ENCODE results near the gene KCNH8.
"Not testable (repeated sequence)": the region's sequence is repeated elsewhere in the genome, so short reads cannot be mapped to it uniquely, and the experiment has no call there.

Gene KCNH8

GRCh38 chr3:19183584-19183983 lies 35.3 kb downstream of the KCNH8 start:
- no peak for DNase-seq

- no peak for DNase-seq
Observed at GRCh38 chr3:19190126-19190525, 41.8 kb downstream of the KCNH8 start.

GRCh38 chr3:19190602-19191001 lies 42.3 kb downstream of the KCNH8 start:
- DNase-seq: no peak

- no peak for DNase-seq
Observed at GRCh38 chr3:19199131-19199530, 50.8 kb downstream of the KCNH8 start.

GRCh38 chr3:19202303-19202702 lies 54.0 kb downstream of the KCNH8 start:
- DNase-seq: no peak

- DNase-seq: no peak
Observed at GRCh38 chr3:19202754-19203153, 54.4 kb downstream of the KCNH8 start.

GRCh38 chr3:19206540-19206939 lies 58.2 kb downstream of the KCNH8 start:
- no peak for DNase-seq

- DNase-seq: no peak
Observed at GRCh38 chr3:19213603-19214220, 65.4 kb downstream of the KCNH8 start.

- DNase-seq: no peak
Observed at GRCh38 chr3:19215427-19215826, 67.1 kb downstream of the KCNH8 start.

GRCh38 chr3:19216669-19217337 lies 68.5 kb downstream of the KCNH8 start:
- DNase-seq: no peak

GRCh38 chr3:19220311-19220710 lies 72.0 kb downstream of the KCNH8 start:
- DNase-seq: no peak

GRCh38 chr3:19221081-19221480 lies 72.8 kb downstream of the KCNH8 start:
- DNase-seq: no peak

- no peak for DNase-seq
Observed at GRCh38 chr3:19226479-19226878, 78.2 kb downstream of the KCNH8 start.

GRCh38 chr3:19228167-19228566 lies 79.9 kb downstream of the KCNH8 start:
- DNase-seq: no peak

- DNase-seq: no peak
Observed at GRCh38 chr3:19229086-19229485, 80.8 kb downstream of the KCNH8 start.

- not testable (repeated sequence) for DNase-seq
Observed at GRCh38 chr3:19229881-19230280, 81.6 kb downstream of the KCNH8 start.

GRCh38 chr3:19231792-19232461 lies 83.6 kb downstream of the KCNH8 start:
- DNase-seq: no peak

- no peak for DNase-seq
Observed at GRCh38 chr3:19232566-19232965, 84.3 kb downstream of the KCNH8 start.

GRCh38 chr3:19233882-19234784 lies 85.8 kb downstream of the KCNH8 start:
- DNase-seq: not testable (repeated sequence)

- DNase-seq: no peak
Observed at GRCh38 chr3:19248143-19248542, 99.8 kb downstream of the KCNH8 start.

GRCh38 chr3:19248767-19249166 lies 100.5 kb downstream of the KCNH8 start:
- DNase-seq: no peak

GRCh38 chr3:19250959-19251610 lies 102.8 kb downstream of the KCNH8 start:
- no peak for DNase-seq

GRCh38 chr3:19254189-19254588 lies 105.9 kb downstream of the KCNH8 start:
- no peak for DNase-seq

All from CD4-positive, alpha-beta T cell treated with Interleukin-12 subunit alpha and Interleukin-12 subunit beta, for 1 hour (primary cell).